ENCODE measurements around the gene XPNPEP1. TPM values are rescaled to one million over a fixed set of nuclear protein-coding genes. Genes with fewer than 3 reads are reported as not detected.

XPNPEP1 gene
- total RNA-seq, 6 experiments from 2014 or later: 13.9 to 57.8 (median 29.4) TPM

GRCh38 chr10:109824206-109824605 lies 99.1 kb downstream of the XPNPEP1 start:
- WGBS (ENCODE audit: insufficient coverage, low coverage, low lambda C conversion rate, missing lambda C conversion rate): 18% methylated on average over 1 of the region's 1 CpG
- Histone ChIP-seq H3K27me3 (no peaks in the 10 kb centered on the region), H3K27ac (no peak overlapping the region), H3K36me3 (no peaks in the 10 kb centered on the region), H3K4me3 (no peak overlapping the region), H3K4me1 (no peaks in the 10 kb centered on the region), H3K9me3 (no peaks in the 10 kb centered on the region)
- TF ChIP-seq POLR2A (IDR thresholded peaks at IDR 0.05) (no peak), CTCF (IDR thresholded peaks at IDR 0.05) (no peak)
- intact Hi-C loops (cut with DNase I): no loop called here
- ATAC-seq (no peak), DNase-seq (no peak)

GRCh38 chr10:109823196-109823595 lies 100.1 kb downstream of the XPNPEP1 start:
- Histone ChIP-seq H3K27ac (no peak overlapping the region), H3K4me1 (no peaks in the 10 kb centered on the region), H3K9me3 (no peaks in the 10 kb centered on the region), H3K4me3 (no peak overlapping the region), H3K36me3 (no peaks in the 10 kb centered on the region), H3K27me3 (no peaks in the 10 kb centered on the region)
- intact Hi-C loops (cut with DNase I): no loop called here
- ATAC-seq: no peak
- WGBS (ENCODE audit: insufficient coverage, low coverage, low lambda C conversion rate, missing lambda C conversion rate): 82% methylated on average over 3 of the region's 3 CpGs
- no peak for DNase-seq
- TF ChIP-seq POLR2A (IDR thresholded peaks at IDR 0.05) (no peak), CTCF (IDR thresholded peaks at IDR 0.05) (no peak)

- no peaks in the 10 kb centered on the region for H3K9me3 ChIP-seq
These were observed 101.6 kb downstream of the XPNPEP1 start for GRCh38 chr10:109821672-109822071.

GRCh38 chr10:109820620-109821405 lies 102.5 kb downstream of the XPNPEP1 start:
- Histone ChIP-seq H3K36me3 (no peaks in the 10 kb centered on the region), H3K27me3 (no peaks in the 10 kb centered on the region), H3K4me1 (no peaks in the 10 kb centered on the region), H3K4me3 (no peak overlapping the region), H3K27ac (no peak overlapping the region), H3K9me3 (no peaks in the 10 kb centered on the region)
- intact Hi-C loops (cut with DNase I): no loop called here
- no peak for TF ChIP-seq POLR2A (IDR thresholded peaks at IDR 0.05)
- TF ChIP-seq CTCF (IDR thresholded peaks at IDR 0.05): no peak
- DNase-seq (no peak), ATAC-seq (no peak)
- 56% methylated on average over 5 of the region's 7 CpGs for WGBS (ENCODE audit: insufficient coverage, low coverage, low lambda C conversion rate, missing lambda C conversion rate)

More at GRCh38 chr10:109821672-109822071, 101.6 kb downstream of the XPNPEP1 start:
- Histone ChIP-seq H3K4me1 (no peaks in the 10 kb centered on the region), H3K27ac (no peak overlapping the region), H3K27me3 (no peaks in the 10 kb centered on the region), H3K36me3 (no peaks in the 10 kb centered on the region), H3K4me3 (no peak overlapping the region)
- ATAC-seq (no peak), DNase-seq (no peak)
- TF ChIP-seq CTCF (IDR thresholded peaks at IDR 0.05): no peak
- TF ChIP-seq POLR2A (IDR thresholded peaks at IDR 0.05): no peak
- intact Hi-C loops (cut with DNase I): no loop called here
- 44% methylated on average over 3 of the region's 5 CpGs for WGBS (ENCODE audit: insufficient coverage, low coverage, low lambda C conversion rate, missing lambda C conversion rate)
